ENCODE results near the gene DEXI. TPM values are rescaled to one million over a fixed set of nuclear protein-coding genes. Genes with fewer than 3 reads are reported as not detected.

DEXI gene
- total and polyA plus RNA-seq, 2 of the 13 experiments (the other 11 are each of a cell fraction or from before 2014, with no cell fraction given) = 51.5 to 70.4 TPM

GRCh38 chr16:10920726-10921427 is 21.4 kb downstream of the DEXI start (continued):
- TF ChIP-seq DBP (CRISPR knock-in tag; IDR thresholded peaks at IDR 0.05; ENCODE audit: not compliant biosample characterization) = no peak
- TF ChIP-seq, protein P1, sequence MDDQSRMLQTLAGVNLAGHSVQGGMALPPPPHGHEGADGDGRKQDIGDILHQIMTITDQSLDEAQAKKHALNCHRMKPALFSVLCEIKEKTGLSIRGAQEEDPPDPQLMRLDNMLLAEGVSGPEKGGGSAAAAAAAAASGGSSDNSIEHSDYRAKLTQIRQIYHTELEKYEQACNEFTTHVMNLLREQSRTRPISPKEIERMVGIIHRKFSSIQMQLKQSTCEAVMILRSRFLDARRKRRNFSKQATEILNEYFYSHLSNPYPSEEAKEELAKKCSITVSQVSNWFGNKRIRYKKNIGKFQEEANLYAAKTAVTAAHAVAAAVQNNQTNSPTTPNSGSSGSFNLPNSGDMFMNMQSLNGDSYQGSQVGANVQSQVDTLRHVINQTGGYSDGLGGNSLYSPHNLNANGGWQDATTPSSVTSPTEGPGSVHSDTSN (CRISPR knock-in tag; IDR thresholded peaks at IDR 0.05; ENCODE audit: borderline replicate concordance) = no peak
- TF ChIP-seq, protein P2, sequence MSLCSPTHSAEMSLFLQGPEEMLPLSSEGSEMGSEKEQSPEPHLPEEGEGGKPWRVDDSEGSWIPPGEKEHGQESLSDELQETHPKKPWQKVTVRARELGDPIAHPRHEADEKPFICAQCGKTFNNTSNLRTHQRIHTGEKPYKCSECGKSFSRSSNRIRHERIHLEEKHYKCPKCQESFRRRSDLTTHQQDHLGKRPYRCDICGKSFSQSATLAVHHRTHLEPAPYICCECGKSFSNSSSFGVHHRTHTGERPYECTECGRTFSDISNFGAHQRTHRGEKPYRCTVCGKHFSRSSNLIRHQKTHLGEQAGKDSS (CRISPR knock-in tag; IDR thresholded peaks at IDR 0.05; ENCODE audit: borderline replicate concordance, low read depth) = no peak

GRCh38 chr16:10919003-10919351 is 23.3 kb downstream of the DEXI start:
- no peak overlapping the region for H2AFZ ChIP-seq (ENCODE audit: low read length)
- H3K36me3 ChIP-seq (replicated peaks in 1 of 2; ENCODE audit: control insufficient read depth in 1 of 2, insufficient read depth in 2 of 2, low read length in 2 of 2) = no peaks in the 10 kb centered on the region
- DNase-seq (ENCODE audit: low spot score) (no peak), FAIRE-seq (no peak), ATAC-seq (no peak)
- no peak overlapping the region for H3K4me3 ChIP-seq (replicated peaks in 1 of 3; ENCODE audit: insufficient read depth in 1 of 3, low read depth in 2 of 3, low read length in 3 of 3)
- no TSS peak for BruUV-seq (replicated peaks)
- 40% methylated on average over 7 of the region's 7 CpGs for WGBS (ENCODE audit: low lambda C conversion rate)
- no peaks in the 10 kb centered on the region for H3K9me3 ChIP-seq (ENCODE audit: low read length)
- H3K27ac ChIP-seq (ENCODE audit: extremely low read length, insufficient read depth, low read length) = no peak overlapping the region
- no peak overlapping the region for H3K9ac ChIP-seq (ENCODE audit: insufficient read depth, low read depth, low read length)
- CTCF ChIA-PET (ENCODE audit: low intra/inter-chr PET ratio, low total read pairs) = interaction anchor here (1.0 to 2.6 kb wide), 2 partner anchors 182 to 404 kb away, joined by 6 to 19 read pairs; no protein-coding TSS in a partner anchor
- POLR2A ChIA-PET = interaction anchor here (1.1 to 1.4 kb wide), 3 partner anchors 9 to 175 kb away, joined by 4 to 9 read pairs (median 9); partner anchors contain the start of genes DEXI and NUBP1
- H3K4me2 ChIP-seq (ENCODE audit: low read depth, low read length) = peak overlapping the region; percentile 69
- in situ Hi-C loops (cut with HindIII; ENCODE audit: extremely low pct_ligation_motif_present, low pct_unique_long_range_greater_than_20kb) (loop anchor here (5.0 kb wide), 1 partner anchor 402 kb away; no protein-coding TSS in a partner anchor), intact Hi-C loops (cut with micrococcal nuclease; ENCODE audit: unreplicated experiment) (loop anchor here (1.0 kb wide), 1 partner anchor 26 kb away; no protein-coding TSS in a partner anchor)
- H3K27me3 ChIP-seq (ENCODE audit: control insufficient read depth in 1 of 2, insufficient read depth in 2 of 2, low read length in 2 of 2) = peaks cover 0 to 9% of the 10 kb centered on the region in 2 experiments; a peak in 1 of 5 replicates
- peaks cover 48% of the 10 kb centered on the region for H3K4me1 ChIP-seq (ENCODE audit: insufficient read depth, low read length)
- no peaks in the 10 kb centered on the region for H4K20me1 ChIP-seq (ENCODE audit: insufficient read depth, low read length)
- H3K79me2 ChIP-seq (ENCODE audit: insufficient read depth, low read length) = no peaks in the 10 kb centered on the region
- peak; percentile 24; the same call in 1 of the 2 replicates for TF ChIP-seq HDAC1 (CRISPR knock-in tag; IDR thresholded peaks at IDR 0.05)
- TF ChIP-seq HMG20A (CRISPR knock-in tag; IDR thresholded peaks at IDR 0.05; ENCODE audit: borderline replicate concordance) = 0 out of 2 replicates have a peak, but pooled peaks have one; percentile 5
- 0 out of 2 replicates have a peak, but pooled peaks have one; percentile 0 for TF ChIP-seq ZSCAN29 (CRISPR knock-in tag; conservative IDR thresholded peaks at IDR 0.05)
- no peak for TF ChIP-seq ZNF605 (CRISPR knock-in tag; IDR thresholded peaks at IDR 0.05)
